H1 (cell line): Measurements from ENCODE around the gene EIF3B.

Source experiments
- ASH2L ChIP-seq: fragments of 200-600, 300-600 bp; sonication (generic); IDR thresholded peaks from one replicate; pipeline ENCODE4 v1.7.1; 2017; ENCODE audit warnings: low read length
- BRCA1 ChIP-seq: IDR thresholded peaks from 2 replicates; pipeline ENCODE4 v1.6.1; 2012; ENCODE audit warnings: low read depth, low read length, improper control_type of control experiment
- CTCF ChIP-seq, 3 experiments: IDR thresholded peaks; 1 replicate in 2 of 3; 2 replicates in 1 of 3; pipeline versions ENCODE4 v1.5.1 to v1.6.1; 2011; ENCODE audit warnings: low read length in 3 of 3, mild to moderate bottlenecking in 3 of 3, inconsistent platforms in 2 of 3, low read depth in 1 of 3, moderate library complexity in 1 of 3; ENCODE audit not compliant: insufficient read depth in 1 of 3; ENCODE audit errors: control extremely low read depth in 1 of 3
- EGR1 ChIP-seq: IDR thresholded peaks from 2 replicates; pipeline ENCODE4 v1.6.1; 2011; ENCODE audit warnings: low read depth, low read length, borderline replicate concordance
- KDM1A ChIP-seq: fragments of 200-600, 300-600 bp; sonication (generic); IDR thresholded peaks from 2 replicates; pipeline ENCODE4 v1.7.1; 2016; ENCODE audit warnings: mild to moderate bottlenecking, low read length, borderline replicate concordance
- POLR2AphosphoS5 ChIP-seq: IDR thresholded peaks from 2 replicates; pipeline ENCODE4 v1.6.1; 2011; ENCODE audit warnings: low read depth, low read length
- SRF ChIP-seq: IDR thresholded peaks from 2 replicates; pipeline ENCODE4 v1.6.1; 2011; ENCODE audit warnings: mild to moderate bottlenecking, low read depth, low read length, moderate library complexity
- TAF1 ChIP-seq: IDR thresholded peaks from 2 replicates; pipeline ENCODE4 v1.6.1; 2011; ENCODE audit warnings: mild to moderate bottlenecking, low read depth, low read length
- TF ChIP-seq, protein P1 (sequence below): IDR thresholded peaks from 2 replicates; pipeline ENCODE4 v1.6.1; 2011; ENCODE audit warnings: low read depth, mild to moderate bottlenecking, low read length; ENCODE audit not compliant: insufficient read depth
- TF ChIP-seq, protein P2 (sequence below): fragments of 300-600 bp; sonication (generic); IDR thresholded peaks from 2 replicates; pipeline ENCODE4 v1.7.1; 2012; ENCODE audit warnings: low read length, moderate library complexity, mild to moderate bottlenecking, inconsistent platforms; ENCODE audit not compliant: insufficient replicate concordance

DNA sequence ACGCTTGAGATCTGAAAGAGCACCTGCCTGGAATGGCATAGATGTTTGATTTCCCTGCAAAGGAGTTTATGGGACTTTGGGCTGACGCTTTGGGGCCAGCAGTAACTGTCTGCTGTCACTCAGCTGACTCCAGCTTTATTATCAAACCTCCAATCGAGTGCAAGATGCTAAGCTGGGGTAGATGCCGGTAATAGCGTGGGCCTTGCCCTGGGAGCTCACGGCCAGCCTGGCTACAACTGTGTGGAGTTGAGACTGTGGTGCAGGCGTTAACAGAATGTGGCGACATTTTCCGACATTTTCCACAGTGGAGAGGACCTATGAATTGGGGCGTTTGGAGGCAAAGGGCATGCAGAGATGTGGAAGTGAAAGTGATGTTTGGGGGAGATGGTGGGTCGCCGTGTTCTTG lies 50.1 kb downstream of the EIF3B start:
- TF ChIP-seq BRCA1 = no peak
- TF ChIP-seq TAF1 = no peak
- no peak for TF ChIP-seq CTCF (IDR thresholded peaks at IDR 0.05; ENCODE audit: control extremely low read depth in 1 of 3, insufficient read depth in 1 of 3, low read depth in 1 of 3, low read length in 3 of 3)
- TF ChIP-seq, protein P1, sequence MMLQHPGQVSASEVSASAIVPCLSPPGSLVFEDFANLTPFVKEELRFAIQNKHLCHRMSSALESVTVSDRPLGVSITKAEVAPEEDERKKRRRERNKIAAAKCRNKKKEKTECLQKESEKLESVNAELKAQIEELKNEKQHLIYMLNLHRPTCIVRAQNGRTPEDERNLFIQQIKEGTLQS = no peak
- TF ChIP-seq, protein P2, sequence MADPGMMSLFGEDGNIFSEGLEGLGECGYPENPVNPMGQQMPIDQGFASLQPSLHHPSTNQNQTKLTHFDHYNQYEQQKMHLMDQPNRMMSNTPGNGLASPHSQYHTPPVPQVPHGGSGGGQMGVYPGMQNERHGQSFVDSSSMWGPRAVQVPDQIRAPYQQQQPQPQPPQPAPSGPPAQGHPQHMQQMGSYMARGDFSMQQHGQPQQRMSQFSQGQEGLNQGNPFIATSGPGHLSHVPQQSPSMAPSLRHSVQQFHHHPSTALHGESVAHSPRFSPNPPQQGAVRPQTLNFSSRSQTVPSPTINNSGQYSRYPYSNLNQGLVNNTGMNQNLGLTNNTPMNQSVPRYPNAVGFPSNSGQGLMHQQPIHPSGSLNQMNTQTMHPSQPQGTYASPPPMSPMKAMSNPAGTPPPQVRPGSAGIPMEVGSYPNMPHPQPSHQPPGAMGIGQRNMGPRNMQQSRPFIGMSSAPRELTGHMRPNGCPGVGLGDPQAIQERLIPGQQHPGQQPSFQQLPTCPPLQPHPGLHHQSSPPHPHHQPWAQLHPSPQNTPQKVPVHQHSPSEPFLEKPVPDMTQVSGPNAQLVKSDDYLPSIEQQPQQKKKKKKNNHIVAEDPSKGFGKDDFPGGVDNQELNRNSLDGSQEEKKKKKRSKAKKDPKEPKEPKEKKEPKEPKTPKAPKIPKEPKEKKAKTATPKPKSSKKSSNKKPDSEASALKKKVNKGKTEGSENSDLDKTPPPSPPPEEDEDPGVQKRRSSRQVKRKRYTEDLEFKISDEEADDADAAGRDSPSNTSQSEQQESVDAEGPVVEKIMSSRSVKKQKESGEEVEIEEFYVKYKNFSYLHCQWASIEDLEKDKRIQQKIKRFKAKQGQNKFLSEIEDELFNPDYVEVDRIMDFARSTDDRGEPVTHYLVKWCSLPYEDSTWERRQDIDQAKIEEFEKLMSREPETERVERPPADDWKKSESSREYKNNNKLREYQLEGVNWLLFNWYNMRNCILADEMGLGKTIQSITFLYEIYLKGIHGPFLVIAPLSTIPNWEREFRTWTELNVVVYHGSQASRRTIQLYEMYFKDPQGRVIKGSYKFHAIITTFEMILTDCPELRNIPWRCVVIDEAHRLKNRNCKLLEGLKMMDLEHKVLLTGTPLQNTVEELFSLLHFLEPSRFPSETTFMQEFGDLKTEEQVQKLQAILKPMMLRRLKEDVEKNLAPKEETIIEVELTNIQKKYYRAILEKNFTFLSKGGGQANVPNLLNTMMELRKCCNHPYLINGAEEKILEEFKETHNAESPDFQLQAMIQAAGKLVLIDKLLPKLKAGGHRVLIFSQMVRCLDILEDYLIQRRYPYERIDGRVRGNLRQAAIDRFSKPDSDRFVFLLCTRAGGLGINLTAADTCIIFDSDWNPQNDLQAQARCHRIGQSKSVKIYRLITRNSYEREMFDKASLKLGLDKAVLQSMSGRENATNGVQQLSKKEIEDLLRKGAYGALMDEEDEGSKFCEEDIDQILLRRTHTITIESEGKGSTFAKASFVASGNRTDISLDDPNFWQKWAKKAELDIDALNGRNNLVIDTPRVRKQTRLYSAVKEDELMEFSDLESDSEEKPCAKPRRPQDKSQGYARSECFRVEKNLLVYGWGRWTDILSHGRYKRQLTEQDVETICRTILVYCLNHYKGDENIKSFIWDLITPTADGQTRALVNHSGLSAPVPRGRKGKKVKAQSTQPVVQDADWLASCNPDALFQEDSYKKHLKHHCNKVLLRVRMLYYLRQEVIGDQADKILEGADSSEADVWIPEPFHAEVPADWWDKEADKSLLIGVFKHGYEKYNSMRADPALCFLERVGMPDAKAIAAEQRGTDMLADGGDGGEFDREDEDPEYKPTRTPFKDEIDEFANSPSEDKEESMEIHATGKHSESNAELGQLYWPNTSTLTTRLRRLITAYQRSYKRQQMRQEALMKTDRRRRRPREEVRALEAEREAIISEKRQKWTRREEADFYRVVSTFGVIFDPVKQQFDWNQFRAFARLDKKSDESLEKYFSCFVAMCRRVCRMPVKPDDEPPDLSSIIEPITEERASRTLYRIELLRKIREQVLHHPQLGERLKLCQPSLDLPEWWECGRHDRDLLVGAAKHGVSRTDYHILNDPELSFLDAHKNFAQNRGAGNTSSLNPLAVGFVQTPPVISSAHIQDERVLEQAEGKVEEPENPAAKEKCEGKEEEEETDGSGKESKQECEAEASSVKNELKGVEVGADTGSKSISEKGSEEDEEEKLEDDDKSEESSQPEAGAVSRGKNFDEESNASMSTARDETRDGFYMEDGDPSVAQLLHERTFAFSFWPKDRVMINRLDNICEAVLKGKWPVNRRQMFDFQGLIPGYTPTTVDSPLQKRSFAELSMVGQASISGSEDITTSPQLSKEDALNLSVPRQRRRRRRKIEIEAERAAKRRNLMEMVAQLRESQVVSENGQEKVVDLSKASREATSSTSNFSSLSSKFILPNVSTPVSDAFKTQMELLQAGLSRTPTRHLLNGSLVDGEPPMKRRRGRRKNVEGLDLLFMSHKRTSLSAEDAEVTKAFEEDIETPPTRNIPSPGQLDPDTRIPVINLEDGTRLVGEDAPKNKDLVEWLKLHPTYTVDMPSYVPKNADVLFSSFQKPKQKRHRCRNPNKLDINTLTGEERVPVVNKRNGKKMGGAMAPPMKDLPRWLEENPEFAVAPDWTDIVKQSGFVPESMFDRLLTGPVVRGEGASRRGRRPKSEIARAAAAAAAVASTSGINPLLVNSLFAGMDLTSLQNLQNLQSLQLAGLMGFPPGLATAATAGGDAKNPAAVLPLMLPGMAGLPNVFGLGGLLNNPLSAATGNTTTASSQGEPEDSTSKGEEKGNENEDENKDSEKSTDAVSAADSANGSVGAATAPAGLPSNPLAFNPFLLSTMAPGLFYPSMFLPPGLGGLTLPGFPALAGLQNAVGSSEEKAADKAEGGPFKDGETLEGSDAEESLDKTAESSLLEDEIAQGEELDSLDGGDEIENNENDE = no peak
- TF ChIP-seq KDM1A = no peak
- no peak for TF ChIP-seq ASH2L
- TF ChIP-seq POLR2AphosphoS5 = no peak
- no peak for TF ChIP-seq SRF
- TF ChIP-seq EGR1 = no peak
